BLaER1 (cell line): Measurements from ENCODE around the gene TMEM9B.
"Not testable (repeated sequence)": the region's sequence is repeated elsewhere in the genome, so short reads cannot be mapped to it uniquely, and the experiment has no call there.

Source experiments
- H3K27ac ChIP-seq: shearing (Covaris generic); formaldehyde crosslinking; 2 replicates; pipeline ENCODE4 v1.8.1; 2022
- H3K27me3 ChIP-seq: shearing (Covaris generic); formaldehyde crosslinking; 2 replicates; pipeline ENCODE4 v1.8.1; 2022
- H3K36me3 ChIP-seq: shearing (Covaris generic); formaldehyde crosslinking; 2 replicates; pipeline ENCODE4 v1.8.1; 2022
- H3K4me1 ChIP-seq: shearing (Covaris generic); formaldehyde crosslinking; 2 replicates; pipeline ENCODE4 v1.8.1; 2022
- H3K4me2 ChIP-seq: shearing (Covaris generic); formaldehyde crosslinking; 2 replicates; pipeline ENCODE4 v1.8.1; 2022
- H3K4me3 ChIP-seq: shearing (Covaris generic); formaldehyde crosslinking; 2 replicates; pipeline ENCODE4 v1.8.1; 2022
- H3K9ac ChIP-seq: shearing (Covaris generic); formaldehyde crosslinking; 2 replicates; pipeline ENCODE4 v1.8.1; 2022
- H3K9me3 ChIP-seq: shearing (Covaris generic); formaldehyde crosslinking; 2 replicates; pipeline ENCODE4 v1.8.1; 2022
- H4K20me1 ChIP-seq: shearing (Covaris generic); formaldehyde crosslinking; 2 replicates; pipeline ENCODE4 v1.8.1; 2022
- Cebpa-rat ChIP-seq: shearing (Covaris generic); IDR thresholded peaks from 2 replicates; pipeline ENCODE4 v1.8.1; 2022

Gene TMEM9B

DNA sequence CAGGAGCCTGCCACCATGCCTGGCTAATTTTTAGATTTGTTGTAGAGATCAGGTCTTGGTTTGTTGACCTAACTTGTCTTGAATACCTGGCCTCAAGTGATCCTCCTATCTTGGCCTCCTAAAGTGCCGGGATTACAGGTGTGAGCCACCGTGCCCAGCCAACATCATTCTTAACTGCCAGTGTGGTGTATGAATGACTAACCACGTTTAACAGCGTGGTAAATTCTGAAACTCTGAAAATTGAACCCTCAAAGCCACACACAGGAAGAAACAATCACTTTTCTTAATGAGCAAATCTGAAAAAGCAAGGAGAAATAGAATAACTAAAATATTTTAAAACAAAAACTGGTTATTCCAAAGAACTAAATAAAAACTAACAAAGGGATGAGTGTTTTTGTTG lies 7.4 kb downstream of the TMEM9B start:
- no peaks in the 10 kb centered on the region for H3K4me1 ChIP-seq
- no peak overlapping the region for H3K4me3 ChIP-seq
- peaks cover 16% of the 10 kb centered on the region; the same call in 1 of the 2 replicates for H4K20me1 ChIP-seq
- no peaks in the 10 kb centered on the region for H3K9me3 ChIP-seq
- no peak overlapping the region for H3K27ac ChIP-seq
- H3K9ac ChIP-seq: no peak overlapping the region
- no peak overlapping the region for H3K4me2 ChIP-seq
- H3K27me3 ChIP-seq: no peaks in the 10 kb centered on the region
- no peak for TF ChIP-seq Cebpa-rat
- H3K36me3 ChIP-seq: peaks cover 43% of the 10 kb centered on the region

DNA sequence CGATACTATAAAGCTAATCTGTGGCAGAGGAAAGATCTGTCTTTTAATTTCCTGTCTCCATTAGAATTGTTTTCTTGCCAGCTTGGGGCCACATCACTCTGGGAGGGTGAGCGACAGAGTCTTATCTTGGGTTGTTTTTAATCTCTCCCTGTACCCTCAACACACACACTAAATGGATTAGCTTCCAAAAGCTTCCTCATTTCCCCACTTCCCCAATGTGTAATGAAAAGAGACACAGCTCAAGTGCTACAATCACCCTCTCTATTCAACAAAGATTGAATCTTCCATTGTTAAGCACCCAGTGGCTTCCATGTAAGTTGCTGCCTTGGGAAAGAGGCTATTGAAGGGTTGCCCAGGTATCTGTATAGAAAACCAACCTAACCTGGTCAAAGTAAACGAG lies 15.4 kb downstream of the TMEM9B start:
- H3K36me3 ChIP-seq: peaks cover 59% of the 10 kb centered on the region
- no peak overlapping the region for H3K9ac ChIP-seq
- no peaks in the 10 kb centered on the region for H4K20me1 ChIP-seq
- H3K27ac ChIP-seq: no peak overlapping the region
- no peaks in the 10 kb centered on the region for H3K9me3 ChIP-seq
- no peak for TF ChIP-seq Cebpa-rat
- no peak overlapping the region for H3K4me2 ChIP-seq
- H3K27me3 ChIP-seq: no peaks in the 10 kb centered on the region
- H3K4me1 ChIP-seq: no peaks in the 10 kb centered on the region
- H3K4me3 ChIP-seq: no peak overlapping the region

DNA sequence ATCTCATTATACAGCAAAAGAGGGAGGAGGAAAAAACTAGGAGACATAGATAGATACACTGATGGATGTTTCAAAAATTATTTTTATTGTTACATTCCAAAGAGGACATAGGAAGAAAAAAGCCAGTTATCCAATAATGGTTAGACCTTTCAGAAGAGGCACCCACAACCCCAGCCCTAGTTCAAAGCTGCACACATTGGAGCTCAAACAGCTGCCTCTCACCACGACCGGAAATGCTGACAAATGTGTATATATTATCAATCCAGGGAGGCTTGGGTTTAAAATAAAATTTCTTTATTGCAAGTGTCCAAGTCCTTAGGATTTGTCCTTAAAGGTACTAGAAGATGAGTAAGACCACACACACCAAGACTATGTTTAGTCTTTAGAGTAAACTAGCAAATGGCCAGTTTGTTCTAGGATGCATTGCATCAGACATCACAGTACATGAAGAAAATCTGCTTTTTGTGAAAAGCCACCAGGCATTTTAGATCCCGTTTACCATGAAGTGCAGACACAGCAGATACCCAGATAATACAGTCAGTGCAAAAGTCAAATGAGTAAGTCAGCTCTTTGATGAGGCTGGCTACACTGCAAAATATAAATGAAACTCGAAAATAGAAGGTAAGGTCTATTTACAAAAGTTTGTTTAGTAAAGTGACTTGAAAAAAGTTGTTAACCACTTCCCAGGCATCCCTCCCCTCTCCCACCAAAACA lies 16.9 kb downstream of the TMEM9B start:
- Histone ChIP-seq H3K27me3 (no peaks in the 10 kb centered on the region), H3K4me2 (no peak overlapping the region), H3K9ac (no peak overlapping the region), H3K27ac (no peak overlapping the region), H3K9me3 (no peaks in the 10 kb centered on the region), H3K4me3 (no peak overlapping the region), H3K36me3 (peaks cover 44% of the 10 kb centered on the region), H4K20me1 (no peaks in the 10 kb centered on the region), H3K4me1 (no peaks in the 10 kb centered on the region)
- no peak for TF ChIP-seq Cebpa-rat

DNA sequence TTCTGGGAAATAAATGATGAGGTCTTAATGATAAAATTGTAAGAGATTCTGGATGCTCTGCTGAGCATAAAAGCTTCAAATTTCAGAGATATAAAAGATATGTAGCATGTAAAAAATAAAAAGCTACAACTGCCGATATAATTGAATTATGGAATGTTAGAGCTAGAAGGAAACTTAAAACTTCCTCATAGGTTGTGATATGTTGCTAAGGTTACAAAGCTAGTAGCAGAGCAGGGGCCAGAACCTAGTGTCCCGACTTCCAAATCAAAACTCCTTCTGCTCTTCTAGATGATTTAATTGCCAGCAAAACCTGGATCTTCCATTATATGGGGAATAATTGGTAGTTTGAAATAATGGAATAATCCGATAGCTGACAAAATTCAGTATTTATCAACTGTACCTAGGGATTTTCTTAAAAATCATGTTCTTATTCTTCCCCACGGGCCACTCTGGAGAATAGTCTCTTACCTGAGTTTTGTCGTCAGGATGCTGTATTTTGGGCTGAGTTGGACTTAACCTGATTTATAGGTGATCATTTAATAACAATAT lies 21.6 kb downstream of the TMEM9B start, which contains the start of gene ASCL3:
TSS of gene ASCL3 (minus strand) at position 499 of the 549 bp plus-strand sequence. CDS start 4,855 bp downstream, outside the sequence.
- peaks cover 5% of the 10 kb centered on the region for H3K36me3 ChIP-seq
- no peaks in the 10 kb centered on the region for H3K27me3 ChIP-seq
- no peak within 1 kb of the TSS for H3K4me3 ChIP-seq
- H3K9ac ChIP-seq: no peak within 1 kb of the TSS
- H3K27ac ChIP-seq: no peak within 1 kb of the TSS
- no peak for TF ChIP-seq Cebpa-rat
- no peaks in the 10 kb centered on the region for H3K9me3 ChIP-seq
- no peaks in the 10 kb centered on the region for H4K20me1 ChIP-seq
- H3K4me1 ChIP-seq: no peaks in the 10 kb centered on the region
- no peak within 1 kb of the TSS for H3K4me2 ChIP-seq

DNA sequence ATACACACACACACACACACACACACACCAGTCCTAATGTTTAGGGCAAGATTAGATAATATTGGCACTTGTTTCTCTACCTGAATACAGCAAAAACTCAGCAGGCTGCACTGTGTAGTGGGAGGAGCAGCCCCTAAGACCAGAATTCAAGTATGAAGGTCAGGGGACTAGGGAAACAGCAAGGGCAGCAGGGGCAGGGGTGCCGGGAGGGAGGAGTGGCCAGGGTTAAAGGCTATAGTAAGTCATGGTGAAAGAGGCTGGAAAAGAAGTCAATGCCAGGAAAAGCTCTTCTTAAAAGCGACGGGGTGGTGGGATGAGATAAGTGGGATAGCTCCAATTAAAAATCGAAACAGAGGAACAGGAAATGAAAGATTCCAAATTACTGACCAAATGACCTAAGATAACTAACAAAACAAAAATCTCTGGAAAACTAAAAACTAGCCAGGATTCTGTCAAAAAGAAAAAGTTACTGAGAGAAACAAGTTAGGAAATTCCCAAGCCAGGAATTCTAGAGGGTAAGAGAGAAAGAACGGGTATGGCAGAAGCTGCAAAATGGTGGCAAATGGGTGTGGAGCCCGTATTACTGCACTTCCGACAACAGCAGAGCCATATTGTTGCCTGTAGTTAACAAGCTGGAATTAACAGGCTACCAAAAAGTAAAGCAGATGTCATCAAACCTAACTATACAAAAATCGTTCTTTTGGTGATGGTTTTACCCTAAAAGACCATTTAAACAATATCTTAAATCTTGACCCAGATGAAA lies 22.7 kb downstream of the TMEM9B start:
- no peaks in the 10 kb centered on the region for H3K4me1 ChIP-seq
- no peaks in the 10 kb centered on the region for H3K27me3 ChIP-seq
- H4K20me1 ChIP-seq: no peaks in the 10 kb centered on the region
- H3K4me3 ChIP-seq: no peak overlapping the region
- no peak for TF ChIP-seq Cebpa-rat
- H3K9ac ChIP-seq: no peak overlapping the region
- H3K4me2 ChIP-seq: no peak overlapping the region
- no peaks in the 10 kb centered on the region for H3K9me3 ChIP-seq
- H3K27ac ChIP-seq: no peak overlapping the region
- H3K36me3 ChIP-seq: no peaks in the 10 kb centered on the region

DNA sequence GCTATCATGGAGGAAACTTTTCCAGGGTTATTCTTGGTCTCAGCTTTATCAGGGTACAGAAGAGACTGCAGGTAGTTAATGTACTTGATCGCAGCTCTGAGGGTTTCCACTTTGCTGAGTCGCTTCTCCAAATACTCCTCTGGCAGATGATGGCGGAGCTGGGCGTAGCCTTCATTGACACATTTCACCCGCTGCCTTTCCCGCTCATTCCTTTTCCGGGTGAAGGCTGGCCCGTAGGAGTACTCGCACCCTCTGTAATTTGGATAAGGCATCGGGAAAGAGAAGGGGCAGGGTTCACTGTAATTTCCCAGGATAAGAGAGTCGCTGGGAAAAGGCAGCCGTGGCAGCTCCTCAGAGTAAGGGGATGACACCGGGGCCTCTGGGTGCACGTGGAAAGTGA lies 26.6 kb downstream of the TMEM9B start:
- no peaks in the 10 kb centered on the region for H3K9me3 ChIP-seq
- no peaks in the 10 kb centered on the region for H3K4me1 ChIP-seq
- H3K36me3 ChIP-seq: no peaks in the 10 kb centered on the region
- H3K9ac ChIP-seq: no peak overlapping the region
- no peak overlapping the region for H3K4me3 ChIP-seq
- H3K27ac ChIP-seq: no peak overlapping the region
- H3K4me2 ChIP-seq: no peak overlapping the region
- no peaks in the 10 kb centered on the region for H4K20me1 ChIP-seq
- no peak for TF ChIP-seq Cebpa-rat
- no peaks in the 10 kb centered on the region for H3K27me3 ChIP-seq

DNA sequence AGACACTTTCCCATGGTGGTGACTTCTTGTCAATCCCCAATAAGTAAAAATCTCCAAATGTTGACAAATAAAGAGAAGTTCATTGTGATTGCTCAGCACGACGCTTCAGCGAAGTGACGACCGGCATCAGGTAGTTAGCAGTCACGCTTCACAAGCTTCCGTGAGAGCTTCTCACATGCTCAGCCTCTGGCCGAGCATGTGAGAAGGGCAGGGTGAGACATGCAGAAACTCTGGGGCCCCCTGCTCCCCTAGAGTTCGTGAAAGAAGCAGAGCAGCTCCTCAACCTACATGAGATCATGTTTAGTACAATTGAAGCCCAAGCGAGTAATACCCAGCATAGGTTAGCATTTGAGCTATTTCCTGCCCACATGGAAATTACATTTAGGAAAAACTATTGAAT lies 27.1 kb downstream of the TMEM9B start:
- Histone ChIP-seq H3K4me3 (no peak overlapping the region), H3K9me3 (no peaks in the 10 kb centered on the region), H3K27ac (no peak overlapping the region), H3K4me1 (no peaks in the 10 kb centered on the region), H4K20me1 (no peaks in the 10 kb centered on the region), H3K36me3 (no peaks in the 10 kb centered on the region), H3K27me3 (no peaks in the 10 kb centered on the region), H3K4me2 (no peak overlapping the region), H3K9ac (no peak overlapping the region)
- TF ChIP-seq Cebpa-rat: no peak

DNA sequence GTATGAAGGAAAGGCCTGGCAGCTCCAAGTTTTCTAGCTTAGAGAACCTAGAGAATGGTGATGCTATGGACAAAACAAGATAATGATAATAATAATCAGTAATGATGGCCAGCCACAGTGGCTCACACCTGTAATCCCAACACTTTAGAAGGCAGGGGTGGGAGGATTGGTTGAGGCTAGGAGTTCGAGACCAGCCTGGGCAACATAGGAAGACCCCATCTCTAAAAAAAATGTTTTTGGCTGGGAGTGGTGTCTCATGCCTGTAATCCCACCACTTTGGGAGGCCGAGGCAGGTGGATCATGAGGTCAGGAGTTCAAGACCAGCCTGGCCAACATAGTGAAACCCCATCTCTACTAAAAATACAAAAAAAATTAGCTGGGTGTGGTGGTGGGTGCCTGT lies 28.5 kb downstream of the TMEM9B start:
- not testable (repeated sequence) for H3K9ac ChIP-seq, H3K4me2 ChIP-seq, H4K20me1 ChIP-seq, H3K27me3 ChIP-seq, H3K9me3 ChIP-seq, H3K27ac ChIP-seq, H3K36me3 ChIP-seq, H3K4me3 ChIP-seq, H3K4me1 ChIP-seq

DNA sequence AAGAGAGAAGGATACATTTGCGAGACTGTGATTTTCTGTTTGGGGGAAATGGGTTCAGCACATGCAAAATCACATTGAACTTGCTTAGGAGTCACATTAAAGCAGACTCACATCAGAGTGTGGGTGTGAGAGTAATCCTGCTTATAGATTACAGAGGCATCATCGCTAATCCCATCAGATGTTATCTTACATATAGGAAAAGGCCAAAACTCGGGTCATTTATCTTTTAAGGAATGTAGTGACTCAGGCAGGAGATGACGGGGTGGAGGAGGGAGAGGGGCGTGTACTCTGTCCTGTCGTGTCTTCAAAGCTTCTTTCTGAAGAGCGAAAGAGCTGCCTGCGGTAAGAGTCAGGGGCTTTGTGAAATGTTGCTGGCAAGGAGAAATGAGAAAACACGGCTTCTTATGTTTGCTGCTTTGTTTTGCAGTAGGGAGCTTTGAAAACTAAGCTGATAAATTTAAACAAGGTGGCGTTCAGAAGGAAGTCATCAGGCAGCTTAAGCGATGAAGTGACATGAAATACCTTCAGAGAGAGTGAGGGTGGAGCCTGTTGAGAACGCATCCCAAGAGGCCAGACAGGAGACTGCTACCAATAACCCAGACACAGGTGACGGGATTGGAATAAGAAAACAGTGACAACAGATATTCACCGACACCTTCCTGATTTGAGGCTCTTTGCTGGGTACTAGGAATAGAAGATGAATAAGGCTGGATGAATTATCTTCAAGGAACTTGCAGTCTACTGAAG lies 29.3 kb downstream of the TMEM9B start:
- H3K9ac ChIP-seq: no peak overlapping the region
- H3K4me1 ChIP-seq: no peaks in the 10 kb centered on the region
- H3K27me3 ChIP-seq: no peaks in the 10 kb centered on the region
- H3K27ac ChIP-seq: no peak overlapping the region
- no peak overlapping the region for H3K4me3 ChIP-seq
- H4K20me1 ChIP-seq: no peaks in the 10 kb centered on the region
- no peak for TF ChIP-seq Cebpa-rat
- H3K4me2 ChIP-seq: no peak overlapping the region
- no peaks in the 10 kb centered on the region for H3K9me3 ChIP-seq
- no peaks in the 10 kb centered on the region for H3K36me3 ChIP-seq

DNA sequence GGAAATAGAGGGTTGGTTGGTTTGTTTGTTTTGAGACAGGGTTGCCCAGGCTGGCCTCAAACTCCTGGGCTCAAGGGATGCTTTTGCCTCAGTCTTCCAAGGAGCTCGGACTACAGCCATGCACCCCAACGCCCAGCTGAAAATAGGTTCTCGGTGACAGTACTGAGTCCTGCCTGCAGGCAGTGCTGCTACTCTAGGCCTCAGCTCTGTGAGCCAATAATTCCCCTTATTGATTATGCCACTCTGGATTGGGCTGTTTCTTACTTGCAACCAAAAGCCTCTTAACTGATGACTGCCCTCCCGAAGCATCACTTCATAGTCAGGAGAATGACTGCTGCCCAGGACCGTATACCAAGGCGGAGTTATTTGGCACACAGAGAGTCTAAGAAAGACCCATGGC lies 30.3 kb downstream of the TMEM9B start:
- no peaks in the 10 kb centered on the region for H4K20me1 ChIP-seq
- no peak overlapping the region for H3K4me3 ChIP-seq
- H3K27me3 ChIP-seq: no peaks in the 10 kb centered on the region
- no peaks in the 10 kb centered on the region for H3K4me1 ChIP-seq
- H3K27ac ChIP-seq: no peak overlapping the region
- no peak overlapping the region for H3K9ac ChIP-seq
- H3K9me3 ChIP-seq: no peaks in the 10 kb centered on the region
- no peak overlapping the region for H3K4me2 ChIP-seq
- H3K36me3 ChIP-seq: no peaks in the 10 kb centered on the region
- no peak for TF ChIP-seq Cebpa-rat
